Neural cell (in vitro differentiated cells): ENCODE results near the gene RGS14. TPM values are rescaled to one million over a fixed set of nuclear protein-coding genes. Genes with fewer than 3 reads are reported as not detected.

ENCODE experiments used
- H2AFZ ChIP-seq: fragments of 200-600, 300-800 bp; sonication (generic), shearing (Covaris generic); 2 replicates; pipeline ENCODE4 v1.6.0; 2014; ENCODE audit warnings: low read depth, mild to moderate bottlenecking, antibody characterized with exemption, low read length, moderate library complexity
- H3F3A ChIP-seq: fragments of 200-600 bp; shearing (Covaris generic); 2 replicates; pipeline ENCODE4 v1.6.1; 2016; ENCODE audit warnings: mild to moderate bottlenecking, moderate library complexity, mixed read lengths, antibody characterized with exemption, low read length; ENCODE audit not compliant: insufficient read depth, poor library complexity, severe bottlenecking
- H3K27ac ChIP-seq: fragments of 200-600, 300-800 bp; sonication (generic), shearing (Covaris generic); 2 replicates; pipeline ENCODE4 v1.5.1; 2014; ENCODE audit warnings: mild to moderate bottlenecking, low read length, moderate library complexity
- H3K27me3 ChIP-seq: fragments of 300-800, 200-600 bp; sonication (generic), shearing (Covaris generic); 2 replicates; pipeline ENCODE4 v1.6.0; 2014; ENCODE audit warnings: mild to moderate bottlenecking, low read depth, low read length, moderate library complexity; ENCODE audit not compliant: insufficient read depth
- H3K36me3 ChIP-seq: fragments of 300-800, 200-600 bp; sonication (generic), shearing (Covaris generic); 2 replicates; pipeline ENCODE4 v1.5.1; 2014; ENCODE audit warnings: mild to moderate bottlenecking, antibody characterized with exemption, low read length, moderate library complexity; ENCODE audit not compliant: insufficient read depth
- H3K4me2 ChIP-seq: fragments of 300-800, 200-600 bp; sonication (generic), shearing (Covaris generic); 2 replicates; pipeline ENCODE4 v1.6.0; 2014; ENCODE audit warnings: mild to moderate bottlenecking, low read length
- H3K4me3 ChIP-seq: fragments of 300-800, 200-600 bp; sonication (generic), shearing (Covaris generic); 2 replicates; pipeline ENCODE4 v1.5.1; 2014; ENCODE audit warnings: mild to moderate bottlenecking, low read length, moderate library complexity
- H3K79me2 ChIP-seq: fragments of 200-600 bp; shearing (Covaris generic); replicated peaks from 2 replicates; pipeline ENCODE4 v1.6.0; 2014; ENCODE audit warnings: mild to moderate bottlenecking, low read length, moderate library complexity; ENCODE audit not compliant: insufficient read depth
- H3K9ac ChIP-seq: fragments of 300-800, 200-600 bp; sonication (generic), shearing (Covaris generic); 2 replicates; pipeline ENCODE4 v1.6.1; 2016; ENCODE audit warnings: mild to moderate bottlenecking, low read length, mixed read lengths
- H3K9me2 ChIP-seq: fragments of 200-600 bp; shearing (Covaris generic); 2 replicates; pipeline ENCODE4 v1.6.1; 2016; ENCODE audit warnings: mild to moderate bottlenecking, low read length, mixed read lengths; ENCODE audit not compliant: insufficient read depth
- H3K9me3 ChIP-seq: fragments of 200-600, 300-800 bp; sonication (generic), shearing (Covaris generic); 2 replicates; pipeline ENCODE4 v1.6.1; 2016; ENCODE audit warnings: mild to moderate bottlenecking, mixed run types, low read length, moderate library complexity, mixed read lengths
- H4K20me1 ChIP-seq: fragments of 200-600 bp; shearing (Covaris generic); 2 replicates; pipeline ENCODE4 v1.6.1; 2016; ENCODE audit warnings: mild to moderate bottlenecking, mixed run types; ENCODE audit not compliant: insufficient read depth
- EP300 ChIP-seq: fragments of 450-650 bp; conservative IDR thresholded peaks from 2 replicates; pipeline ENCODE4 v1.6.1; 2014; ENCODE audit warnings: antibody characterized with exemption, mild to moderate bottlenecking, moderate library complexity; ENCODE audit not compliant: poor library complexity, severe bottlenecking
- EZH2 ChIP-seq: fragments of 200-600, 300-800 bp; shearing (Covaris generic), sonication (generic); IDR thresholded peaks from 2 replicates; pipeline ENCODE4 v1.6.1; 2014; ENCODE audit warnings: antibody characterized with exemption, low read length, borderline replicate concordance, mild to moderate bottlenecking; ENCODE audit not compliant: insufficient read depth, poor library complexity, severe bottlenecking
- MXI1 ChIP-seq: fragments of 450-650 bp; conservative IDR thresholded peaks from 2 replicates; pipeline ENCODE4 v1.6.1; 2014; ENCODE audit warnings: antibody characterized with exemption, mild to moderate bottlenecking; ENCODE audit not compliant: poor library complexity, severe bottlenecking
- POLR2AphosphoS5 ChIP-seq: IDR thresholded peaks from 2 replicates; pipeline ENCODE4 v1.6.1; 2012
- RAD21 ChIP-seq: fragments of 450-650 bp; conservative IDR thresholded peaks from 2 replicates; pipeline ENCODE4 v1.6.1; 2014; ENCODE audit warnings: antibody characterized with exemption, mild to moderate bottlenecking, moderate library complexity
- SMC3 ChIP-seq: fragments of 450-650 bp; conservative IDR thresholded peaks from 2 replicates; pipeline ENCODE4 v1.6.1; 2014; ENCODE audit warnings: antibody characterized with exemption, mild to moderate bottlenecking, moderate library complexity; ENCODE audit not compliant: poor library complexity
- TAF1 ChIP-seq: IDR thresholded peaks from 2 replicates; pipeline ENCODE4 v1.6.1; 2012; ENCODE audit warnings: low read depth
- polyA plus RNA-seq: library from polyadenylated mRNA; depleted of rRNA; stranded (reverse); fragments of >200 nt; gene quantifications from 2 replicates; pipeline ENCODE4 v1.2.3, GENCODE V29; 2014
- TF ChIP-seq, protein P1 (sequence below): IDR thresholded peaks from 2 replicates; pipeline ENCODE4 v1.6.1; 2012; ENCODE audit warnings: borderline replicate concordance
- TF ChIP-seq, protein P2 (sequence below): fragments of 450-650 bp; IDR thresholded peaks from 2 replicates; pipeline ENCODE4 v1.5.1; 2014; ENCODE audit warnings: antibody characterized with exemption, mild to moderate bottlenecking, moderate library complexity; ENCODE audit not compliant: poor library complexity, severe bottlenecking

The RGS14 gene
- polyA plus RNA-seq, 1 donor from 2014 or later, result 32.3 TPM

DNA sequence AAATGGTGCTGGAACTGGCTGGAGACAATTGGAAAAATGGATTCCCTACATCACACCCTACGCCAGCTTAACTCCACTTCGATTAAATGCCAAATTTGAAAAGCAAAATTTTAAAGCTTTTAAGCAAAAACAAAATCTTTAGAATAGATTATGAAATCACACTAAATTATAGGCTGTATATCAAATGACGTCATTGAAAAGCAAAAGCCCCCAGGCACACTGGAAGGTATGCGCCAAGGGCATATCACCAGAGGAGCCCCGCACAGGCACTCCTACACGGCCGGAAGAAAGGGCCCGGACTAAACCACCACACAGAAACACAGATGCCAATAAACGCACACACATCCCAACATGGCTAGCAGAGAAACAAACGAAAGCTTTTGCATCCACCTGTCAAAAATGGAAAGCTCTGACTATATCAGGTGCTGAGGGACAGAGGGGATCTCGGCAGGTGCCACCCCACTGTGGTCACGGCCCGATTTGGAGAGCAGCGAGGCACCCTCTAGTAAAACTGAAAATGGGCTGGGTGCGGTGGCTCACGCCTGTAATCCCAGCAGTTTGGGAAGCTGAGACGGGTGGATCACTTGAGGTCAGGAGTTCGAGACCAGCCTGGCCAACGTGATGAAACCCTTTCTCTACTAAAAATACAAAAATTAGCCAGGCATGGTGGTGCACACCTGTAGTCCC is 29.0 kb upstream of the RGS14 start:
- no peak overlapping the region for H3K4me2 ChIP-seq
- no peak overlapping the region for H3K4me3 ChIP-seq
- TF ChIP-seq SMC3 (no peak), TAF1 (no peak), EP300 (no peak), RAD21 (no peak)
- TF ChIP-seq, protein P1, sequence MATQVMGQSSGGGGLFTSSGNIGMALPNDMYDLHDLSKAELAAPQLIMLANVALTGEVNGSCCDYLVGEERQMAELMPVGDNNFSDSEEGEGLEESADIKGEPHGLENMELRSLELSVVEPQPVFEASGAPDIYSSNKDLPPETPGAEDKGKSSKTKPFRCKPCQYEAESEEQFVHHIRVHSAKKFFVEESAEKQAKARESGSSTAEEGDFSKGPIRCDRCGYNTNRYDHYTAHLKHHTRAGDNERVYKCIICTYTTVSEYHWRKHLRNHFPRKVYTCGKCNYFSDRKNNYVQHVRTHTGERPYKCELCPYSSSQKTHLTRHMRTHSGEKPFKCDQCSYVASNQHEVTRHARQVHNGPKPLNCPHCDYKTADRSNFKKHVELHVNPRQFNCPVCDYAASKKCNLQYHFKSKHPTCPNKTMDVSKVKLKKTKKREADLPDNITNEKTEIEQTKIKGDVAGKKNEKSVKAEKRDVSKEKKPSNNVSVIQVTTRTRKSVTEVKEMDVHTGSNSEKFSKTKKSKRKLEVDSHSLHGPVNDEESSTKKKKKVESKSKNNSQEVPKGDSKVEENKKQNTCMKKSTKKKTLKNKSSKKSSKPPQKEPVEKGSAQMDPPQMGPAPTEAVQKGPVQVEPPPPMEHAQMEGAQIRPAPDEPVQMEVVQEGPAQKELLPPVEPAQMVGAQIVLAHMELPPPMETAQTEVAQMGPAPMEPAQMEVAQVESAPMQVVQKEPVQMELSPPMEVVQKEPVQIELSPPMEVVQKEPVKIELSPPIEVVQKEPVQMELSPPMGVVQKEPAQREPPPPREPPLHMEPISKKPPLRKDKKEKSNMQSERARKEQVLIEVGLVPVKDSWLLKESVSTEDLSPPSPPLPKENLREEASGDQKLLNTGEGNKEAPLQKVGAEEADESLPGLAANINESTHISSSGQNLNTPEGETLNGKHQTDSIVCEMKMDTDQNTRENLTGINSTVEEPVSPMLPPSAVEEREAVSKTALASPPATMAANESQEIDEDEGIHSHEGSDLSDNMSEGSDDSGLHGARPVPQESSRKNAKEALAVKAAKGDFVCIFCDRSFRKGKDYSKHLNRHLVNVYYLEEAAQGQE, result no peak
- no peak overlapping the region for H3K9ac ChIP-seq
- no peaks in the 10 kb centered on the region for H3K27me3 ChIP-seq
- no peaks in the 10 kb centered on the region for H4K20me1 ChIP-seq
- H2AFZ ChIP-seq, result no peak overlapping the region
- H3K9me2 ChIP-seq, result no peaks in the 10 kb centered on the region
- H3K27ac ChIP-seq, result no peak overlapping the region
- no peaks in the 10 kb centered on the region for H3K36me3 ChIP-seq
- no peaks in the 10 kb centered on the region for H3K9me3 ChIP-seq
- H3K79me2 ChIP-seq, result no peaks in the 10 kb centered on the region
- no peaks in the 10 kb centered on the region for H3F3A ChIP-seq

DNA sequence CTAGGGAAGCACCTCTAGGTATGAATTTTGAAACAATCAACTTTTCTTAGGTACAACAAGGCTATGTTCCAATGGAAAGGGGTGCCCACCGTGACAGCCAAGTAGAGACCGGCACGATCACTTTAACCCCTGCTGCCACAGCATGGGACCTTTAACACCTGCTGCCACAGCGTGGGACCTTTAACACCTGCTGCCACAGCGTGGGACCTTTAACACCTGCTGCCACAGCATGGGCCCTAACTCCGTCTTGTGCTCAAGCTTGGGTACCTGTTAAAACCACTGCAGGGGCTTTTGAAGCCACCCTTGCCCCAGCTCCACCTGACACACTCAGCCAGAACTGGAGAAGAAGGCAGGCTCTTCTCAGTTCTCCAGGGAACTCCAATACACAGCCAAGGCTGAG is 27.8 kb upstream of the RGS14 start:
- Histone ChIP-seq H3F3A (no peaks in the 10 kb centered on the region), H3K79me2 (no peaks in the 10 kb centered on the region), H3K27me3 (no peaks in the 10 kb centered on the region), H3K4me2 (no peak overlapping the region), H3K9me2 (no peaks in the 10 kb centered on the region), H3K9ac (no peak overlapping the region), H3K4me3 (no peak overlapping the region), H2AFZ (no peak overlapping the region), H3K36me3 (no peaks in the 10 kb centered on the region), H4K20me1 (no peaks in the 10 kb centered on the region), H3K27ac (no peak overlapping the region), H3K9me3 (no peaks in the 10 kb centered on the region)
- TF ChIP-seq SMC3 (no peak), EZH2 (no peak), EP300 (no peak), RAD21 (no peak), TAF1 (no peak), POLR2AphosphoS5 (no peak), MXI1 (no peak)
- TF ChIP-seq, protein P1, result no peak
- TF ChIP-seq, protein P2, sequence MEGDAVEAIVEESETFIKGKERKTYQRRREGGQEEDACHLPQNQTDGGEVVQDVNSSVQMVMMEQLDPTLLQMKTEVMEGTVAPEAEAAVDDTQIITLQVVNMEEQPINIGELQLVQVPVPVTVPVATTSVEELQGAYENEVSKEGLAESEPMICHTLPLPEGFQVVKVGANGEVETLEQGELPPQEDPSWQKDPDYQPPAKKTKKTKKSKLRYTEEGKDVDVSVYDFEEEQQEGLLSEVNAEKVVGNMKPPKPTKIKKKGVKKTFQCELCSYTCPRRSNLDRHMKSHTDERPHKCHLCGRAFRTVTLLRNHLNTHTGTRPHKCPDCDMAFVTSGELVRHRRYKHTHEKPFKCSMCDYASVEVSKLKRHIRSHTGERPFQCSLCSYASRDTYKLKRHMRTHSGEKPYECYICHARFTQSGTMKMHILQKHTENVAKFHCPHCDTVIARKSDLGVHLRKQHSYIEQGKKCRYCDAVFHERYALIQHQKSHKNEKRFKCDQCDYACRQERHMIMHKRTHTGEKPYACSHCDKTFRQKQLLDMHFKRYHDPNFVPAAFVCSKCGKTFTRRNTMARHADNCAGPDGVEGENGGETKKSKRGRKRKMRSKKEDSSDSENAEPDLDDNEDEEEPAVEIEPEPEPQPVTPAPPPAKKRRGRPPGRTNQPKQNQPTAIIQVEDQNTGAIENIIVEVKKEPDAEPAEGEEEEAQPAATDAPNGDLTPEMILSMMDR, result no peak
